ENCODE results near the gene LCP1. TPM values are rescaled to one million over a fixed set of nuclear protein-coding genes. Genes with fewer than 3 reads are reported as not detected.

Gene LCP1
- total RNA-seq, 2 experiments from 2014 or later: 266 to 276 TPM

GRCh38 chr13:46197299-46198048 lies 15.5 kb upstream of the LCP1 start:
- H3K27me3 ChIP-seq (ENCODE audit: control insufficient read depth in 1 of 2, insufficient read depth in 2 of 2, low read length in 2 of 2): no peaks in the 10 kb centered on the region
- Mint-ChIP-seq H3K27ac (no peak overlapping the region), H3K36me3 (ENCODE audit: low read depth) (no peaks in the 10 kb centered on the region), H3K4me3 (no peak overlapping the region), H3K4me1 (ENCODE audit: low read depth) (peaks cover 27% of the 10 kb centered on the region), H3K9me3 (no peaks in the 10 kb centered on the region), H3K27me3 (no peaks in the 10 kb centered on the region)
- H3K4me1 ChIP-seq (ENCODE audit: insufficient read depth, low read length): peaks cover 23% of the 10 kb centered on the region
- ChIA-PET POLR2A (no interaction called here), CTCF (no interaction called here)
- DNase-seq (no peak), ATAC-seq (ENCODE audit: poor library complexity) (no peak)
- no peak for TF ChIP-seq CTCF (IDR thresholded peaks at IDR 0.05)
- no peak overlapping the region for H3K27ac ChIP-seq (ENCODE audit: low read depth in 1 of 2, low read length in 2 of 2)
- intact Hi-C loops (cut with DNase I, micrococcal nuclease): no loop called here
- no peaks in the 10 kb centered on the region for H3K9me3 ChIP-seq (ENCODE audit: control insufficient read depth in 1 of 2, insufficient read depth in 1 of 2, low read length in 2 of 2)
- no peaks in the 10 kb centered on the region for H3K36me3 ChIP-seq (ENCODE audit: insufficient read depth, low read length)
- H3K4me3 ChIP-seq (ENCODE audit: low read length): no peak overlapping the region

GRCh38 chr13:46195016-46195415 lies 13.0 kb upstream of the LCP1 start:
- CTCF ChIA-PET: no interaction called here

GRCh38 chr13:46192412-46192811 lies 10.4 kb upstream of the LCP1 start:
- Histone ChIP-seq H3K27ac (ENCODE audit: low read depth in 1 of 2, low read length in 2 of 2) (no peak overlapping the region), H3K27me3 (ENCODE audit: control insufficient read depth in 1 of 2, insufficient read depth in 2 of 2, low read length in 2 of 2) (no peaks in the 10 kb centered on the region), H3K4me3 (ENCODE audit: low read length) (no peak overlapping the region), H3K36me3 (ENCODE audit: insufficient read depth, low read length) (no peaks in the 10 kb centered on the region), H3K4me1 (ENCODE audit: insufficient read depth, low read length) (no peaks in the 10 kb centered on the region), H3K9me3 (ENCODE audit: control insufficient read depth in 1 of 2, insufficient read depth in 1 of 2, low read length in 2 of 2) (no peaks in the 10 kb centered on the region)
- ChIA-PET CTCF (no interaction called here), POLR2A (interaction anchor here (1.1 to 1.5 kb wide), 2 partner anchors 11 to 19 kb away, joined by 3 to 4 read pairs; no protein-coding TSS in a partner anchor)
- intact Hi-C loops (cut with DNase I, micrococcal nuclease): loop anchor here in 1 of 2 experiments (5.0 kb wide), 1 partner anchor 465 kb away; no protein-coding TSS in a partner anchor
- Mint-ChIP-seq H3K4me3 (no peak overlapping the region), H3K4me1 (ENCODE audit: low read depth) (no peaks in the 10 kb centered on the region), H3K27me3 (no peaks in the 10 kb centered on the region), H3K9me3 (no peaks in the 10 kb centered on the region), H3K36me3 (ENCODE audit: low read depth) (no peaks in the 10 kb centered on the region), H3K27ac (no peak overlapping the region)
- TF ChIP-seq CTCF (IDR thresholded peaks at IDR 0.05): no peak
- ATAC-seq (ENCODE audit: poor library complexity) (no peak), DNase-seq (no peak)

More at GRCh38 chr13:46195016-46195415, 13.0 kb upstream of the LCP1 start:
- Histone ChIP-seq H3K4me3 (ENCODE audit: low read length) (no peak overlapping the region), H3K9me3 (ENCODE audit: control insufficient read depth in 1 of 2, insufficient read depth in 1 of 2, low read length in 2 of 2) (no peaks in the 10 kb centered on the region), H3K27me3 (ENCODE audit: control insufficient read depth in 1 of 2, insufficient read depth in 2 of 2, low read length in 2 of 2) (no peaks in the 10 kb centered on the region), H3K4me1 (ENCODE audit: insufficient read depth, low read length) (peaks cover 7% of the 10 kb centered on the region), H3K36me3 (ENCODE audit: insufficient read depth, low read length) (no peaks in the 10 kb centered on the region), H3K27ac (ENCODE audit: low read depth in 1 of 2, low read length in 2 of 2) (no peak overlapping the region)
- Mint-ChIP-seq H3K36me3 (ENCODE audit: low read depth) (no peaks in the 10 kb centered on the region), H3K27me3 (no peaks in the 10 kb centered on the region), H3K4me1 (ENCODE audit: low read depth) (peaks cover 6% of the 10 kb centered on the region), H3K4me3 (no peak overlapping the region), H3K27ac (no peak overlapping the region), H3K9me3 (no peaks in the 10 kb centered on the region)
- TF ChIP-seq CTCF (IDR thresholded peaks at IDR 0.05): no peak
- POLR2A ChIA-PET: interaction anchor here (1.2 kb wide), 1 partner anchor 101 kb away, joined by 3 read pairs; no protein-coding TSS in a partner anchor
- ATAC-seq (ENCODE audit: poor library complexity) (no peak), DNase-seq (no peak)
- intact Hi-C loops (cut with DNase I, micrococcal nuclease): no loop called here

Measured in CD4-positive, alpha-beta T cell (primary cell).